Gastrocnemius medialis (tissue), 4 donors: ENCODE results near the gene CFAP77.

Experiments used
- CTCF ChIP-seq, 5 experiments: fragments of 450-650 bp in 3 of 5; fragments of 200-600 bp in 2 of 5; sonication (generic) in 2 of 5; IDR thresholded peaks in 4 of 5; conservative IDR thresholded peaks in 1 of 5; 1 replicate in 4 of 5; 2 replicates in 1 of 5; pipeline ENCODE4 v1.5.1; 2016 to 2019; ENCODE audit warnings: antibody characterized with exemption in 5 of 5, mild to moderate bottlenecking in 3 of 5, moderate library complexity in 3 of 5
- POLR2A ChIP-seq, 2 donors: fragments of 450-650 bp; IDR thresholded peaks; one replicate each; pipeline ENCODE4 v1.6.1; 2017; ENCODE audit warnings: antibody characterized with exemption in 2 of 2, mild to moderate bottlenecking in 2 of 2, moderate library complexity in 2 of 2

DNA sequence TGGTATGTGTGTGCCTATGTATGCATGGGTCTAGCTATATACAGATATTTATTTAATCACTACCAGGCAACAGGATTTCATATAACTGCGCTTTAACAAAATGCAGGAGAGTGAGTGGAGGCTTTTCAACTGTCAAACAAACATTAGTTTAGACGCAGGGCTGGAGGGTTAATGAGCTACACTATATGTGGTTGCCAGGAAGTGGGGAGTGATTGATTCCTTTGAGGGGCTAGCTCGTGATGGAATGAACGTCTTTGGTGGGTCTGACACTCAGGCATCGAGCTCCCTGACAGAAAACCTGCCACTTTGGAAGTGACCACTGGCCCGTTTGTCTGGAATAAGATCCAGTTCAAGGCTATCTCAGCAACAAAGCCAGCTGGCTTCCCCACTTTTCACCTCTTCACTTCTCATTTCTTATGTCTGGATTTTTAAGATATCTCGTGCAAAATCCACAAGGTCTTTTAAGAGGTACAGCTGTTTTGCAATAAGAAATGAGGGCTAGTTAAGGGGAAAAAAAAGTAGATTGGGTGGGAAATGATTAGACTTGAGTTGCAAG is 78.0 kb downstream of the CFAP77 start:
- no peak for TF ChIP-seq CTCF (IDR thresholded peaks at IDR 0.05 in 4 of 5, conservative IDR thresholded peaks at IDR 0.05 in 1 of 5)
- no peak for TF ChIP-seq POLR2A (IDR thresholded peaks at IDR 0.05)
